Epithelial cell of prostate (primary cell): ENCODE measurements around the gene ADK.
"Not testable (repeated sequence)": the region's sequence is repeated elsewhere in the genome, so short reads cannot be mapped to it uniquely, and the experiment has no call there.

Source experiments
- DNase-seq: peaks from one replicate; pipeline ENCODE4 v3.0.0-alpha.2; 2011; ENCODE audit warnings: low read depth, low spot score
- H3K27ac ChIP-seq: fragments of 450-650 bp; 2 replicates; pipeline ENCODE4 v1.5.1; 2017; ENCODE audit warnings: mild to moderate bottlenecking

ADK gene

GRCh38 chr10:74289951-74290350 lies 138.9 kb downstream of the ADK start:
- no peak overlapping the region for H3K27ac ChIP-seq

GRCh38 chr10:74290708-74291107 lies 139.7 kb downstream of the ADK start:
- no peak for DNase-seq
- no peak overlapping the region for H3K27ac ChIP-seq

More at GRCh38 chr10:74289951-74290350, 138.9 kb downstream of the ADK start:
- DNase-seq = no peak

- peak overlapping the region; percentile 91 for H3K27ac ChIP-seq
- no peak for DNase-seq
Measured at GRCh38 chr10:74292871-74293427, 141.9 kb downstream of the ADK start.

GRCh38 chr10:74293686-74294371 lies 142.8 kb downstream of the ADK start:
- DNase-seq = no peak
- peak overlapping the region; percentile 91 for H3K27ac ChIP-seq

GRCh38 chr10:74297389-74298080 lies 146.5 kb downstream of the ADK start:
- DNase-seq = no peak
- no peak overlapping the region for H3K27ac ChIP-seq

GRCh38 chr10:74300074-74300621 lies 149.1 kb downstream of the ADK start:
- not testable (repeated sequence) for DNase-seq, H3K27ac ChIP-seq

- no peak for DNase-seq
- H3K27ac ChIP-seq = no peak overlapping the region
Measured at GRCh38 chr10:74300666-74301065, 149.6 kb downstream of the ADK start.

- DNase-seq = no peak
- no peak overlapping the region for H3K27ac ChIP-seq
Measured at GRCh38 chr10:74305730-74306129, 154.7 kb downstream of the ADK start.

- no peak for DNase-seq
- peak overlapping the region; percentile 3 for H3K27ac ChIP-seq
Measured at GRCh38 chr10:74306227-74306982, 155.4 kb downstream of the ADK start.

GRCh38 chr10:74307061-74307651 lies 156.1 kb downstream of the ADK start:
- DNase-seq = no peak
- H3K27ac ChIP-seq = peak overlapping the region; percentile 3

- no peak overlapping the region for H3K27ac ChIP-seq
- no peak for DNase-seq
Measured at GRCh38 chr10:74310652-74311257, 159.7 kb downstream of the ADK start.

GRCh38 chr10:74314166-74314565 lies 163.1 kb downstream of the ADK start:
- no peak for DNase-seq
- H3K27ac ChIP-seq = no peak overlapping the region

GRCh38 chr10:74320026-74320425 lies 169.0 kb downstream of the ADK start:
- no peak for DNase-seq
- no peak overlapping the region for H3K27ac ChIP-seq

- DNase-seq = no peak
- H3K27ac ChIP-seq = no peak overlapping the region
Measured at GRCh38 chr10:74320717-74321116, 169.7 kb downstream of the ADK start.

GRCh38 chr10:74322141-74322540 lies 171.1 kb downstream of the ADK start:
- H3K27ac ChIP-seq = no peak overlapping the region
- DNase-seq = no peak

GRCh38 chr10:74322565-74322964 lies 171.5 kb downstream of the ADK start:
- DNase-seq = no peak
- no peak overlapping the region for H3K27ac ChIP-seq

GRCh38 chr10:74328388-74328787 lies 177.4 kb downstream of the ADK start:
- no peak for DNase-seq
- no peak overlapping the region for H3K27ac ChIP-seq

GRCh38 chr10:74329873-74330272 lies 178.9 kb downstream of the ADK start:
- no peak for DNase-seq
- peak overlapping the region; percentile 7 for H3K27ac ChIP-seq

- DNase-seq = no peak
- no peak overlapping the region for H3K27ac ChIP-seq
Measured at GRCh38 chr10:74330646-74331045, 179.6 kb downstream of the ADK start.

GRCh38 chr10:74332398-74332797 lies 181.4 kb downstream of the ADK start:
- no peak for DNase-seq
- H3K27ac ChIP-seq = peak overlapping the region; percentile 26
